K562 (cell line): ENCODE measurements around the gene CBX2. TPM values are rescaled to one million over a fixed set of nuclear protein-coding genes. Genes with fewer than 3 reads are reported as not detected.

Experiments used
- ARHGAP35 ChIP-seq: fragments of 450-650 bp; IDR thresholded peaks from 2 replicates; pipeline ENCODE4 v1.6.1; 2018; ENCODE audit not compliant: partially characterized antibody
- BMI1 ChIP-seq: fragments of 150-350 bp; IDR thresholded peaks from 2 replicates; pipeline ENCODE4 v1.6.1; 2014; ENCODE audit warnings: low read length
- EGR1 ChIP-seq: fragments of 450-650 bp; conservative IDR thresholded peaks from 2 replicates; pipeline ENCODE4 v1.6.1; 2017; ENCODE audit warnings: mild to moderate bottlenecking
- HMGXB4 ChIP-seq: sonication (generic); formaldehyde crosslinking; IDR thresholded peaks from 2 replicates; pipeline ENCODE4 v1.8.1; 2023; ENCODE audit warnings: mild to moderate bottlenecking, missing genetic modification reagents
- RHOXF2B ChIP-seq: fragments of 250-450 bp; sonication (Bioruptor Pico); conservative IDR thresholded peaks from 2 replicates; pipeline ENCODE4 v1.5.1; 2021
- RNF2 ChIP-seq: sonication (generic); IDR thresholded peaks from 2 replicates; pipeline ENCODE4 v1.6.1; 2016
- SMAD4 ChIP-seq: fragments of 250-450 bp; sonication (Bioruptor Pico); conservative IDR thresholded peaks from 2 replicates; pipeline ENCODE4 v1.8.0; 2021; ENCODE audit warnings: inconsistent platforms, mild to moderate bottlenecking, moderate library complexity
- SRSF7 ChIP-seq: fragments of 200-400 bp; formaldehyde crosslinking; optimal IDR thresholded peaks from 2 replicates; pipeline ENCODE3; 2017; ENCODE audit warnings: mild to moderate bottlenecking, low read depth, low read length
- ZNF146 ChIP-seq: IDR thresholded peaks from one replicate; pipeline ENCODE4 v1.6.1; 2018; ENCODE audit warnings: missing compliant biosample characterization; ENCODE audit not compliant: unreplicated experiment
- polyA plus RNA-seq, 8 experiments: library from polyadenylated mRNA; depleted of rRNA in 4 of 8; stranded (reverse) in 5 of 8; unstranded in 3 of 8; fragments of >200 nt; fragmentation: Nextera tagmentation in 2 of 8; fragmentation: Illumina TruSeq in 1 of 8; extraction: Ambion mirVana in 2 of 8; extraction: Trizol in 1 of 8; gene quantifications; 2 replicates each; pipeline versions ENCODE4 v1.2.1 to v1.2.3, GENCODE V29; 2011 to 2014; ENCODE audit warnings: inconsistent platforms in 1 of 8, missing spikeins in 1 of 8
- total RNA-seq, 7 experiments: library from RNA; depleted of rRNA in 6 of 7; stranded (reverse); fragments of >200 nt in 6 of 7; fragmentation: Illumina TruSeq in 2 of 7; extraction: Trizol in 2 of 7; gene quantifications; 2 replicates each; pipeline versions ENCODE4 v1.2.1 to v1.2.3, GENCODE V29; 2011 to 2021; ENCODE audit warnings: low replicate concordance in 1 of 7
- TF ChIP-seq, protein P1 (sequence below): sonication (generic); formaldehyde crosslinking; IDR thresholded peaks from 2 replicates; pipeline ENCODE4 v1.8.1; 2023; ENCODE audit warnings: mild to moderate bottlenecking, missing genetic modification reagents
- TF ChIP-seq, protein P2 (sequence below): sonication (generic); formaldehyde crosslinking; IDR thresholded peaks from 2 replicates; pipeline ENCODE4 v1.8.1; 2022; ENCODE audit warnings: missing genetic modification reagents

CBX2 gene
- total and polyA plus RNA-seq, 9 of the 15 experiments (the other 6 are each of a cell fraction or from before 2014, with no cell fraction given): 0.66 to 26.9 (median 13.9) TPM

DNA sequence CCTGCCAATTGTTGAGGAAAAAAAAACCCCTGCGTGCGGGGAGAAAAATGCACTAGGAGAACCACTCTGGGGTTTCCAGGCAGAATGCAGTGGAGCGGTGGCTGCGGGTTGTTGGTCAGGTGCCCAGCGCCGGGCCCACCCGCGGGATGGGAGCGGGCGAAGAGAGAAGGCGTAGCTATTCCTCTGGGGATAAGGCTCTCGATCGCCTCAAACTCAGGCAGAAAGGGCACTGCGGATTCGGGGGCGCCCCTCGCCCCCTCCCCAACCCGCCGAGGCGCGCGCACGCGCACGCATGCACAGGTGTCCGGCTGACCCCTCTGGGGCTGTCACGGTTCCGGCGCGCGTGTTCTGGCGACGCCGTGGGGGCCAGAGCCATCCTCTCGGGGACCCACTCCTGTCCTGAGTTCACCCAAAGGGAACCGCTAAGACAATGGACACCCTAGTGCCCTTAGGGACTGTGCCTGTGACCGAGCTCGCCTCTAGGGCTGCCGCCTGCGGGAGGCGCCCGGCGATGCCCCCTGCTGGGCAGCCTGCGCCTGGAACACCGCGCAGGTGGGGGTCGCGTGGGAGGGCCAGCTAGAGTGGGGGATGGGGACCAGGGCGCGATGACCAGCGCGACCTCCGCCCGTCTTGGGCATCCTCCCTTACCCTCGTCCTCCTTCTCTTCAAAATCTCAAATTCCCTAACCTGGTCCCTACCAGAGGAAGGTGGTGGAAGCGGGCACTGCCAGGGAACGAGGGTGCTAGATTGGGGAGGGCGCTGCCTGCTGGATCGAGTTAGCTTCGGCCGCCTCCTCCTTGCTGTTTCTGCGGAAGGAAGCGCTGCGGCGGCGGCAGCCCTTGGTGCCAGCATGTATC, 33.3 kb downstream of the CBX2 start (continued):
- TF ChIP-seq HMGXB4 (CRISPR knock-in tag) (peak; percentile 62; the same call in 1 of the 2 replicates), SRSF7 (no peak), RNF2 (peak; percentile 59; the same call in 1 of the 2 replicates), RHOXF2B (CRISPR knock-in tag) (no peak), BMI1 (no peak), EGR1 (peak; percentile 91), ZNF146 (CRISPR knock-in tag) (no peak), SMAD4 (CRISPR knock-in tag) (peak; percentile 63), ARHGAP35 (no peak)
- TF ChIP-seq, protein P1, sequence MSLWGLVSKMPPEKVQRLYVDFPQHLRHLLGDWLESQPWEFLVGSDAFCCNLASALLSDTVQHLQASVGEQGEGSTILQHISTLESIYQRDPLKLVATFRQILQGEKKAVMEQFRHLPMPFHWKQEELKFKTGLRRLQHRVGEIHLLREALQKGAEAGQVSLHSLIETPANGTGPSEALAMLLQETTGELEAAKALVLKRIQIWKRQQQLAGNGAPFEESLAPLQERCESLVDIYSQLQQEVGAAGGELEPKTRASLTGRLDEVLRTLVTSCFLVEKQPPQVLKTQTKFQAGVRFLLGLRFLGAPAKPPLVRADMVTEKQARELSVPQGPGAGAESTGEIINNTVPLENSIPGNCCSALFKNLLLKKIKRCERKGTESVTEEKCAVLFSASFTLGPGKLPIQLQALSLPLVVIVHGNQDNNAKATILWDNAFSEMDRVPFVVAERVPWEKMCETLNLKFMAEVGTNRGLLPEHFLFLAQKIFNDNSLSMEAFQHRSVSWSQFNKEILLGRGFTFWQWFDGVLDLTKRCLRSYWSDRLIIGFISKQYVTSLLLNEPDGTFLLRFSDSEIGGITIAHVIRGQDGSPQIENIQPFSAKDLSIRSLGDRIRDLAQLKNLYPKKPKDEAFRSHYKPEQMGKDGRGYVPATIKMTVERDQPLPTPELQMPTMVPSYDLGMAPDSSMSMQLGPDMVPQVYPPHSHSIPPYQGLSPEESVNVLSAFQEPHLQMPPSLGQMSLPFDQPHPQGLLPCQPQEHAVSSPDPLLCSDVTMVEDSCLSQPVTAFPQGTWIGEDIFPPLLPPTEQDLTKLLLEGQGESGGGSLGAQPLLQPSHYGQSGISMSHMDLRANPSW (CRISPR knock-in tag): no peak
- TF ChIP-seq, protein P2, sequence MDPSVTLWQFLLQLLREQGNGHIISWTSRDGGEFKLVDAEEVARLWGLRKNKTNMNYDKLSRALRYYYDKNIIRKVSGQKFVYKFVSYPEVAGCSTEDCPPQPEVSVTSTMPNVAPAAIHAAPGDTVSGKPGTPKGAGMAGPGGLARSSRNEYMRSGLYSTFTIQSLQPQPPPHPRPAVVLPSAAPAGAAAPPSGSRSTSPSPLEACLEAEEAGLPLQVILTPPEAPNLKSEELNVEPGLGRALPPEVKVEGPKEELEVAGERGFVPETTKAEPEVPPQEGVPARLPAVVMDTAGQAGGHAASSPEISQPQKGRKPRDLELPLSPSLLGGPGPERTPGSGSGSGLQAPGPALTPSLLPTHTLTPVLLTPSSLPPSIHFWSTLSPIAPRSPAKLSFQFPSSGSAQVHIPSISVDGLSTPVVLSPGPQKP (CRISPR knock-in tag): no peak
- TF ChIP-seq, all 486 proteins: peak for 84
